Activated CD4-positive, alpha-beta T cell treated with anti-CD3 and anti-CD28 coated beads, Interleukin-10, Interleukin-2, amounts not matched to agents 100 ng/mL and 50 ng/mL, durations not matched to agents 16 hours and 8 hours (primary cell): ENCODE results near the gene GALNT12.

ENCODE experiments used
- DNase-seq: peaks from one replicate; pipeline ENCODE4 v3.0.0-alpha.2; 2020

The GALNT12 gene

DNA sequence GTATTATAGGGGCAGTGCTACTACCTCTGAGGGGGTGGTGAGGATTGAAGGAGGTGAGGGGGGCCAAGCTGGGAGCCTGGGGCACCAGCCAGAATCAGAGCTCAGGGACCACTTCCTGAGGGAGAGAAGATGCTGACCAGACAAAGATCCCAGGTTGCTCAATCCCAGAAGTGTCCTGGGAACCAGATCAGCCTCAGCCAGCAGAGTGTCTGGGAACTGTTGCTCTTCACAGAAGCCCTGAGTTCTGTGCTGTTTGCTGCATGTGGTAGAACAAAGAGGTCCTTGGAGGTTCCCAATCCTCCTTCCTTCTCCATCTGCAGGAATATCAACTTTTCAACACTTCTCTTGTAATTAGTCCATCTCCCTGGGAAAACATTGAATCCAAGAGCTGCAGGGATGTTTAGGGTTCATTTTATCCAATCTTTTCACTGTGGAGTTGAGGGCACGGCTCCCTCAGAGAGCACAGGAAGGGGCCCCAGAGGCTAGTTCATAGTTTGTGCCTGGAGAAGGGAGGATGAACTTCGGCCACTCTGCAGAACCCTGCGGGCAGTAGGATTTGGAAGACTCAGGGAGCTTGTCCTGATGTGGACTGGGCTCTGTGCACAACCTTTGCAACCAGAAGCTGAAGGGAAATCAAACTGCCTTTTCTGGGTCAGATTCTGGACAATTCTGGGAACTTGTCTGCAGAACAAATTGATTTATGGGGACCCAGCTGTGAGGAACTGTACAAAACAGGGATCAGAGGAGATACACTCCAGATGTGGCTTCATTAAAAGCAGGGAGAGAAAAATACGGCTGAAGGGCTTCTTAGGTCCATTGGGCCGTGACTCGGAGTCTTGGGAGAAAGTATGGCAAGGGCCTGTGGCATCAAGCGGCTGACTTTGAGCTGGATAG, 57.1 kb downstream of the GALNT12 start:
- no peak for DNase-seq

DNA sequence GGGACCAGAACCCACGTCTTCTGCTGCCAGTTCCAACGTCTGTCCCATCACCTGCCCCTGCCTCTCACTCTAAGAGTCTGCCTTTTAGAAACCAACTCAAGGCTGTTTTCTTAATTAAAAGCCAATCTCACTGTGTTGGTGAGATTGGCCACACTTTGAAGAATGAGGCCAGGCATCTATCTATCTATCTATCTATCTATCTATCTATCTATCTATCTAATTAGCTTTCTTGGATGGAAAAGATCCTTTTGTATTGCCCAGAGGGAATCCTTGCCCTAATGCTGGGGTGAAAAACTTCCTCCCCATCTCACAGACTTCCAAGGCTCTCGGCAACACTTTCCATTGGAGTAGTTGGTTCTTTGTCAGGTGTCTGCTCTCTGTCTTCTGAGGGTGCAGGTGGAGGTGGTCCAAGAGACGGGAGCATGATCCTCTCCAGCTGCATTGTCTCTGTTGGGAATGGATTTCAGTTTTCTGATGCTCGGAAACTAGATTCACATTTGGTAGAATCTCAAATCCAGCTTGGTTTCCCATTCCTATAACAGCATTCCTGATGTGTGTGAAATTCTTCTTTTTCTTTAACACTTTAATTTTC, 57.9 kb downstream of the GALNT12 start:
- DNase-seq: no peak

DNA sequence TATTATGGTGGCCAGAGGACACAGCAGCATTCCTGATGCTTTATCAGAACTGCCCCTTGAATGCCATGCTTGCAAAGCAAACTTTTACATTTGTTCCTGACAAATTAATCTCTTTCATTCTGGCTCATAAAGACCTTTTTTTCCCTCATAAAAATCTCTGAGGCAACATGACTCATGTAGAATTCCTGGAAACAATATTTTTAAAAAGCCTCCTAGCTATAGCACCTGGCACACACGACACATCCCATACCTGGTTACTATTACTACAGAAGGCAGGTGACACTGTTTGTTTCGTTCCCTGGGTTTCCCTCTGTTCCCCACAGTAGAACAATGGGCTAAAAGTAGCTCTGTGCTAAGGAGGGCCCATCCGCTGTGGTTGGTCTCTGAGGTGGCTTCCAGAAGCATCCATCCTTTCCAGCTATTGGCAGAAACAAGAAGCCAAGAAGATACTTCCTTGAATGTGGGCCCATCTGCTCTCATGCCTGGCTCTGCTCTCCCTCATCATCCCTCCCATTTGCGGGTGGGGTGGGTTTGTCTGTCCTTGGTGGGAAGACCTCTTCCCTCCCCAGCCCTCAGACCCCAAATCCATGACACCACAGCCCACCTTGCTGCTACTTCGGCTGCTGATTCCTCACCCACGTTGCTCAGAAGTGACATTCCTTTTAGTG, 59.1 kb downstream of the GALNT12 start:
- no peak for DNase-seq

DNA sequence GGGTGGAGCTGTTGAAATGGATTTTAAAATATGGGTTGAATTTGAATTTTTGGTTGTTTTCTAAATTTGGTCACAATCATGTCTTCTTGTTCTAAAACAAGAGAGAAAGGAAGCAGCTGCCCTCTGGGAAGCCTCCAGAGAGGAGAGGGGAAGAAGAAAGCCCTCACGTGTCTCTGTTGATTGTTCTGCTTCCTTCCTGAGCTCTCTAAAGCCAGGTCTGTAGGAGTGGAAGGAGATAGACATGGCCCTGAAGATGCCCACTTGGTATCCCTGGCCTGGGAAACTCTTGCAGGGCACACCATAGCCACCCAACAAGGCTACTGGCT, 59.6 kb downstream of the GALNT12 start:
- no peak for DNase-seq

DNA sequence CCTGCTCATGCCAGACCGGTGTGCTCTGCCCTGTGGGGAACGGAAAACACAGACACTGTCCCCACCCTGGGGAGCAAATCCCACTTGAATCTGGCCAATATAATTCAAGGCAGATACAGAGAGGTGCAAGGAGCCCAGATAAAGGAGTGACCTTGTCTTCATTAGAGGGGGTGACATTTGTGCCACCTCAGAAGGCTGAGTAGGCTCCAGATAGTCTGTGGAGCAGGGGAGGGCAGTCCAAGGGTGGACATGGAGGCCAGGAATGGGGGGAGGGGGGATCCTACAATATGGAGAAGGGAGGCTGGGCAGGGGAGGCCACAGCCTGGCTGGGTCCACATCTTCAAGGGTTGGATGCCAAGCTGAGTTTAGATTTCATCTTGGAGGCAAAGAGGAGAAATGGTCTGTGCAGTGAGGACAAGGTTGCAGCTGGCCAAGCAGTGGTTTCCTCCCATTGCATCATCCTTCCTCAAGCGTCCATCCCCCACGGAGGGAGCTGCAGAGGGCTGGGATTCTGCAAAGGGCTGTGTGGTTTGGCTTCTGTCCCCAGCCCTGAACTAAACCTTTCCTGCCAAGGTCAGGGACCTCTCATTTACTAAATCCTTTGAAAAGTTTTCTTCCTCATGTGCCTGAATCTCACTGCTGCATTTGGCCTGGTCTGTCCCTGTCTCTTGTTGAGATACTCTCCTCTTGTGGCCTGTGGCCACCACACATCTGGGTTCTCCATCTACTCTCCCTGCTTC, 60.1 kb downstream of the GALNT12 start:
- DNase-seq: no peak

DNA sequence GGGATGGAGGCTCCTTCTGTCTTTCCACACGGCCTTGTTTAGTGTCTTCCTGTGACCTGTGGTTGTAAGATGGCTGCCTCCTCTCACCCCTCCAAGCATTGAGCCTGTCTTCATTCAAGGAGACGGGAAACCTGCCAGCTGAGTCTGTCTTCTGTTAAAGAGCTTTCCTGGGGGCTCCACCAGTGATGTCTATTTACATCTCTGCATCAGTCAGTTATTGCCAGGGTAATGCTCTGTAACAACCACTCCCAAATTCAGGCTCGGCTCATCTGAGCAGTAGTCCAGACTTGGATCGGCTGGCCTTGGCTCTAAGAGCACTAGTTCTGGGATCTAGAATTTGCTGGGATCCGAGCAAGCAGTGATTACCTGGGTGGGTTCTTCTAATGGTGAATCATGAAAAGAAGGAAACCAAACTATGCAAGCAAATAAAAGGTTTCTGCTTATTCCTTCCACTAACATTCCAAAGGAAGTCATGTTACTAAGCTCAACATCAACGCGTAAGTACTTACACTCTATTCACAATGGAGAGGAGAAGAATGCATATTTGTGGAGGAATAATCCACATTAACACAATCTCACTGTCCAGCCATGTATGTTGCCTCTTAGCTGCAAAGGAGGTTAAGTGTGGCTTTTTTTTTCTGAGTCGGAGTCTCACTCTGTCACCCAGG, 61.7 kb downstream of the GALNT12 start:
- DNase-seq: no peak

DNA sequence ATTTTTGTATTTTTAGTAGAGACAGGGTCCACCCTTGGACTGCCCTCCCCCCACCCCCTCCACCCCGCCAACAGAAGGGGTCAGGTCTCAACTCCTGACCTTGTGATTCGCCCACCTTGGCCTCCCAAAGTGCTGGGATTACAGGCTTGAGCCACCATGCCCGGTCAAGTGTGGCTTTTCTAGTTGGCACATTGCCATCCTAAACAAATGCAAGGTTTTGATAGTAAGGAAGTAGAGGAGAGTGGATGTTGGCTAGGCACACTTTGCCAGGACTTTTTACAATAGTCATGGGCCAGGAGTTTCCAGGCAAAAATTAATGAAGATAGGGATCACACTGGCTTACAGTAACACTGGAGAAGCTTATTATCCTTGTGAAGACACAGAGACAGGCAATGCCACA, 62.4 kb downstream of the GALNT12 start:
- DNase-seq: no peak

DNA sequence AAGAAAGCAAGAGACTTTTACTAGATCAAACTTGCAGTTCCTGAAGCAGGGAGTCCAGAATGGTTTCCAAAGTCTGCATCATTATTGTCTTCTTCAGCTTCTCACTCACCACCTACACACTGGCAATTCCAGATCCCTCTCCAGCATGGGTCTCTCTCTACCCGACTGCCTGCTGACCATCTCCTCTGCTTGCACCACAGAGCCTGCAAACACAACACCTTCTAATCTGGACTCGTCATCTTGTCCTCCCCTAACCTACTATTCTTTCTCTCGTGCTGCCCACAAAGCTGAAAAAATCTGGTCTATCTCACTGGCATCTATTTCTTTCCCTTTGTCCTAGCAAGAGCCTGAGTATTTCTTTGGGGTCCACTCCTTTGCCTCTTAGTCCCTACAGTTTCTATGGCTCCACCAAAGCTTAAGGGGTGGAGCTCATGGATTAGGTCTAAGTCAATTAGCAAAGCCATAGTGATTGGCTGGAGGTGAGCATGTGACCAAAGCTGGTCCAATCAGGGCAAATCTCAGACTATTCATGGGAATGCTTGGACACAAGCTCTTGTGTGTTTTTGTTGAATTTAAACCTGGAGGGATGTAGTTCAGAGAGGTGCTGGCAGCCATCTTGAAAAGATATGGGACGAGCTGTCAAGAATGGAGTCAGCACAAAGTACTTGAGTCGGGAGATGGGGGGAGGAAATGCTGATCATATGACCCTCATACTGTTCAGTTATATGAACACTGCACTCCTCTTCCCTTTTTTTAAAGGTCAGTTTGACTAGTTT, 63.5 kb downstream of the GALNT12 start:
- no peak for DNase-seq

DNA sequence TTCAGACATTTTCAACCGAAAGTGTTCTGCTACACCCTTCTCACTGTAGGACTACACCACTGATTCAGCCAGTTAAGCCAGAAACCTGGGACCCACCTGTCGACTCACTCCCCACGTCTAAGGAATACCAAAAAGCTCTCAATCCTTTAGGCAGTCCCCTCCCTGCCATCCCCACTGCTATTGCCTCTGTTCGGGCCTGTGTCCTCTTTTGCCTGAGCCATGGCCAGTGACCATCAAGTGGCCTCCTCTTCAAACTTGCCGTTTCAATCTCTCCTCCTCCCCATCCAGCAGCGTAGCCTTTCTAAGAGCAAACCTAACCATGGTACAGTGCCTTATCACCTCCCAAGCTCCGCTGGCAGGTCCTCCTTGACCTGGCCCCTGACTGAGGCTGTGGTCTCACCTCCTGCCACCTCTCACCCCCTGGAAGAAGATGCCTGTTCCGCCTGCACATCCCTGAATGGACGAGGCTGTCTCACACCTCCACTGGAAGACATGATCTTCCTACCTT, 64.1 kb downstream of the GALNT12 start:
- DNase-seq: no peak

DNA sequence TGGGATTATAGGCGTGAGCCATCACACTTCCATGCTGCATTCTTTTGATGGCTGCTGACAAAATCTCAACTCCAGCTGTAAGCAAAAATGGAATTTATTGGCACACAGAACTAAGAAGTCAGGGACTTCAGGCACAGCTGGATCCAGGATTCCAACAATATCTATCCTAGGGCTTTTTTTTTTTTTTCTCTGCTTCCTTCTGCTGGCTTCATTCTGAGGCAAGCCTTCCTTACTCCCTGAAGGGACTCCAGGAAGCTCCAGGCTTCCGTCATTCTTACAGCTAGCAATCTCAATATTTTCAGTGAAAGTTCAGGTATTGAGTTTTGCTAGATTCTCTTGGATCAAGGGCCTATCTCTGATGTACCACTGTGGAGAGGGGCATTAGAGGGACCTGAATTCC, 66.1 kb downstream of the GALNT12 start:
- DNase-seq: no peak

DNA sequence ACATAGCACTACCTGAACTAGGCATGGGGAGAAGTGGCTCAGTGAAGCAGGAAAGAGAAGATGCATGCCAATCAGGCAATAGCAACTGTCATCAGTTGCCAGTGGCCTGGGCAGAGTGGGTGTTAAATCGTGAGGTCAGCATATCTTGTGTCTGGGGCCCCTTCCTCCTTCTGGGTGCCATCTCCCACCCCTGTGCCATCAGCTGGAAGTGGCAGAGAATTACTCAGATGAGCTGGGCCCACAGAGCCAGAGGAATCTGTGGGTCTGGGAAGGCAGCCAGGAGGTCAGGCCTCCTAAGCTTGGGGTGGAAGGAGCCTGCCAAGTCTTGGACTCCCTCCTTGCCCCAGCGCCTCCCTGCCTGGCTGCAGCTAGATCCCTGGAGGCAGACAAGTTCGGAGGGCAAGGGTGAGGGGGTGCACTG, 66.5 kb downstream of the GALNT12 start:
- no peak for DNase-seq

DNA sequence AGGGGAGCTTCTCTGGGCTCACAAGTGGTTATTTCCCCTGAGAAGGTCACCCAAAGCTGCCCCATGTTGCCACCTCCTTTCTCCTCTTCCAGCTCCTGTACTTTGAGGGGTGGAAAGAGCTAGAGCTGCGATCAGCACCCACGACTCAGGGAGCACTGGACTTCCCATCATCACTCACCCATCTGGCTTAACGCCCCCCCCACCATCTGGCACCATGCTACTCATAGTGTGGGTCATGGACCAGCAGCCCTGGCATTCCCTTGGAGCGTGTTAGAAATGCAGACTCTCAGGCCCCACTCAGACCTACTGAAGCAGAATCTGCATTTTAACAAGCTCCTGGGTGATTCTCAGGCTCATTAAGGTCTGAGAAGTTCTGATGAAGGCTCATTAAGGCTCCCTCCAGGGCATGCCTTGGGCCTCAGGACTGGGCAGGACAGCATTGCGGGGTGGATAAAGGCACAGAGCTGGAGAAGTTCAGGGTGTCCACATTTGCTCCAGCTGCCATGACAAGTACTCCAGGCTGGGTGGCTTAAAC, 67.3 kb downstream of the GALNT12 start:
- DNase-seq: no peak

DNA sequence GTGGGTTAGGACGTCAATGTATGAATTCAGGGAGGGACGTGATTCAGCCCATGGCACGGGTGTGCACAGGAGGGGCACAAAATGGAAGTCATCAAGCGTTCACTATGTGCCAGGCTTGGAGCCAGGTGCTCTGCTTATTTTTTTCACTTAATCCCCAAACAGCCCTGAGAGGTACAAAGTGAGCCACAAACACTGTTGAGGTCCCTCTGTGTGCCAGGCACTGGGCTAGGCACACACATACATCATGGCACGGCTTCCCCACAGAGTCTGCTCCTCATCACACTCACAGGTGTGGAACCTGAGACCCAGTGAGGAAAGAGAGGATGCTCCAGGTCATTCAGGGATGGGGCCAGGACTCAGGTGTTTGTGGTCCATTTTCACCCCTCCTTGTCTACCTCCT, 68.1 kb downstream of the GALNT12 start:
- DNase-seq: no peak

DNA sequence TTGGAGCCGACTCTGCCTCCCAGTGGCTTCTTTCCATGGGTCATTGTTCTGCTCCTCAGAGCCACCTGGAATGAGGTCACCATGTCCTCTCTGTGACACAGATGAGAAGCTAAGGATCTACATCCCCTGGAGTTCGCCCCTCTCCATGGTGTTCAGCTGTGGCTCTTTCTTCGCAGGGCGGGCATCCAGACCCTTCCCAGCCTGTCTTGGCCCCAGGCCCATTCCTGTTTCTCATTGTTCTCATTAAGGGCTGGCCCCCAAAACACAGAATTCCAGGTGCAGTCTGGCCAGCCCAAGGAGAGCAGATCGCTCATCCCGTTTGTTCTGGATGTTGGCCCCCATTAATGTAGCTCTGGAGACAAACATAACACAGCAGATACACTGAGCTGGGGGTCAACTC, 69.8 kb downstream of the GALNT12 start:
- no peak for DNase-seq

DNA sequence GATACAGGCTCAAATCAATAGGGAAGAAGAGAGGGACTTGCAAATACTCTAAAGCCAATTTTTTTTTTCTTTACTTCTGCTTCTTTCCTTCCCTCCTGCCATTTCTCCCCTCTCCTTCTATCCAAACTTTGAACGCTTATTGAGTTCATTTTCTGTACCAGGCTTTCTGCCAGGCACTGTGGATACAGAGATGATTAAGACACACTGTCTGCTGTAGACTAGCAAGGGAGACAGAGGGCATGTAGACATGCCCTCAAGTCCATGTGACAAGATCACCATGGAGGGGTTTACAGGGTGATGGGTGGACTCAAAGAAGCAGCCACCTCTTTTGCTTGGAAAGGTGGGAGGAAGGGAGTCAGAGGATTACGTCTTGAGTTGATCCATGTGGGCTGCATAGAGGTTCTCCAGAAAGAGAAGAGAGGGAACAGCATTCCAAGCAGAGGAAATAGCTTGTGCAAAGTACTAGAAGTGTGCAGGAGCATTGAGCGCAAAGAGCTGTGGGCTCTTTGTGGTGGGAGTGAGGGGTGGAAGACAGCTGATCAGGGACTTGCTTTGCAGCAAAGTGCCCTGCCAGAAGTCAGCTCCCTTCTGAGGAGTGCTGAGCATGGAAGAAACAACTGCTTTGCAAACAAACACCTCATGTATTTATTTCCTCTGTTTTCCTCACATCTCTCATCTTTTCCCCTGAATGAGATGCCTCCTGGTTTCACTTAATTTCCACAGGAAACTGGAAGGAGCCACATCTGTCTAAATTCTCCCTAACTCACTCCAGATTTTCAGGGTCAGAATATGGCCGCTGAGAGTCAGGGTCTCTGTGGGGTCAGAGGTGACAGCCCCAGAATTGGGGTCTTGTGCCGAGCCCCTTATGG, 71.9 kb downstream of the GALNT12 start:
- DNase-seq: no peak

DNA sequence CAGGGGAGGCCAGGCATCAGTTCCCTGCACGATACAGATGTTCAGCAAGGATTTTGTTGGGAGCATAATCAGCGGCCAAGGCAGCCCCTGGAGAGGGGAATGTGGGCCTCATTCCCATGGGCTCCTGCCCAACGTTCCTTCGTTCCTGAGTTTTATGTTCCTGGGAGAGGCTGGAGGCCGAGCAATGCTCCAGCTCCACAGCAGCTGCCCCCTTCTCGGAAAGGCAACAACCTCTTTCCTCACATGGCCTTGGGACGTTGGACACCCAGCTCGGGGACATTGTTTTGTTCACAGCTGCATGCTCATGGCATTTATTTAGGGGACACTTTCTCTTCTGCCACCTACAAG, 72.5 kb downstream of the GALNT12 start:
- no peak for DNase-seq

DNA sequence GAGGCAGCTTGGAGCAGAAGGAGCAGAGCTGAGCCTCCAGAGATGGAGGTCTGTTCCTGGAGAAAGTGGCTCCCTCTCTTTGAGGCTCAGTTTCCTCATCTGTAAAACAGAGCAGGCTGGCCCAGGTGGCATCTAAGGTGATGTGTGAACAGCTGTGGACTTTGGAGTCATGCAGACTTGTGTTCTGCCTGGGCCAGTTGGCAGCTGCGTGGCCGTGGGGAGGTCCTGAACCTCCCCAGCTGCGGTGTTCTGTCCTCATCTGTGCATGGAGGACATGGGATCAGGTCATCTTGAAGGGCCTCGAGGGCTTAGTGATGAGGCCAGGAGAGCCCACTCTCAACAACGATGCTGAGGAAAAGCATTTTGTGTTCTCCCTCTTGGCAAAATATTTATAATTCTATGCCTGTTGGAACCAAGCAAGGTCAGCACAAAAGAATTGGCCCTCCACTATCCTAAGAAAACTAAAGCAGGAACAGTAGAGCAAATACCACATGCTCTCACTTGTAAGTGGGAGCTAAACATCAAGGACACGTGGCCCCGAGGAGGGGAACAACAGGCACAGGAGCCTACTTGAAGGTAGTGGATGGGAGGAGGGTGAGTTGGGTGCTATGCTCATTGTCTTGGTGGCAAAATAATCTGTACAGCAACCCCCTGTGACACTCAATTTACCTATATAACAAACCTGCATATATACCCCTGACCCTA, 73.0 kb downstream of the GALNT12 start:
- no peak for DNase-seq

DNA sequence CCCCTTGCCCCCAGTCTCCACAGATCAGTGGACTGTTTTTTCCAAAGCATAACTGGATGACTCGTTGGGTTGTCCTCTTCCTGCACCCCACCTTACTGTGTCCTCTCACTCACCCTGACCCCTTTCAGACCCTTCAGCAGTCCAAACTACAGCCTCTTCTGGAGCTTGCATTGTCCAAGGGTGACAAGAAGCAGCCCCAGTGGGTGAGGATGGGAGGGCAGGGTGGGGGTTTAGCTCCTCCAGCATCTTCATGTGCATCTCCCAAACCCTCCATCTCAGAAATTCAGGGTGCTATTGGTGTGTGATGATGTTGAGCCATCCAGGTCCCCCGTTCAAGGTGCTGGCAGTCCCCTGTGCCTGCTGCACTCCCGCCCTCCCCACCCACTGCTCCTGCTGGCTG, 73.9 kb downstream of the GALNT12 start:
- DNase-seq: no peak

DNA sequence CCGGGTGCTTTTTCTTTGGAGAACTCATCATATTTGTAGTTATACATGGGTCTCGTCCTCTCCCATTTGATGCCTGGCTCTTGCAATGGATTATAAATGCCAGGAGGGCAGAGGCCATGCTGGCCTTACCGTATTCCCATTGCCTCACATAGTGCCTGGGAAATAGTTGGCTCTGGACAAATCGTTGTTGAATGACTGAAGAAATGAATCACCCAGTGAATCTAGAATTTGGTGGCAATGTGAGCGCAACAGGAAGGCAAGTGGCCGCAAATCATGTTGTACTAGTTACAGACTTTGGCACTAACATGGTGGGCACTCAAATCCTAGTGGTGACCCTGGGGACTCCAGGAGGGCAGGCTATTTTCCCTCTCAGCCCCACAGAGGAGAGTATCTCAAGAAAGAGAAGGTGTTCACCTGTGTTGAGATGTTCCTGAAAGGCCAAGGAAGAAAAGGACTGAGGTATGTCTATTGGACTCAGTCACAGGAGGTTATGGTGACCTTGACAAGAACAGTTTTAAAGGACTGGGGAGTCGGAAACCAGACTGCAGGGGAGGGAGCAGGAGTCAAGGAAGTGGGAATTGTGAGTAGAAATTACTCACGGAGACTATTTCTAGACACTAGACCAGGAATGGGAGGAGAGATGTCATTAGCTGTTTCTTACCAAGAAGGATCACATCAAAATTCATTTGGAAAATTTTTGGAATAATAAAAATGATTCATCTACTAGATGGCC, 74.5 kb downstream of the GALNT12 start:
- DNase-seq: no peak
